HepG2 (cell line): ENCODE data around the gene EXOC6B. TPM values are rescaled to one million over a fixed set of nuclear protein-coding genes. Genes with fewer than 3 reads are reported as not detected.

Experiments
- ATAC-seq: fragments of 200-7000 bp; cut with Tn5 transposase; 3 replicates; pipeline ENCODE4 v1.9.1; 2020; ENCODE audit warnings: mild to moderate bottlenecking, moderate library complexity
- BruUV-seq: library from RNA; stranded (reverse); fragments of 400-500 nt; replicated peaks from 2 replicates; lab custom pipeline; 2021; lab: Mats Ljungman, UMichigan
- CTCF ChIA-PET: fragments of 300-600 bp; formaldehyde crosslinking; extraction: SDS; loops from one replicate; lab custom pipeline; 2021; ENCODE audit warnings: low total read pairs, inconsistent platforms, low intra/inter-chr PET ratio; lab: Yijun Ruan, JAX
- POLR2A ChIA-PET: fragments of 350-600 bp; sonication (Branson Sonifier 250); formaldehyde crosslinking; loops from one replicate; lab custom pipeline; 2020; ENCODE audit warnings: antibody characterized with exemption, inconsistent platforms; lab: Yijun Ruan, JAX
- DNase-seq: peaks from one replicate; pipeline ENCODE4 v3.0.0-alpha.2; 2015; ENCODE audit warnings: low spot score
- FAIRE-seq: peaks from 3 replicates; lab custom pipeline; 2011; peaks lifted over from hg19 to GRCh38; lab: Jason Lieb, UNC
- H2AFZ ChIP-seq: one replicate; pipeline ENCODE4 v1.6.1; 2011; ENCODE audit warnings: low read length, inconsistent platforms
- H3K27ac ChIP-seq: fragments of 300-600 bp; 3 replicates; pipeline ENCODE4 v1.8.0; 2011; ENCODE audit warnings: mixed run types, mild to moderate bottlenecking, mixed read lengths, low read length, inconsistent platforms; ENCODE audit not compliant: insufficient read depth; ENCODE audit errors: extremely low read length
- H3K27me3 ChIP-seq, 2 experiments: fragments of 200-600 bp in 1 of 2; 2 replicates in 1 of 2; 3 replicates in 1 of 2; pipeline versions ENCODE4 v1.6.0 to v1.8.0; 2011; ENCODE audit warnings: low read length in 2 of 2, mild to moderate bottlenecking in 2 of 2, moderate library complexity in 2 of 2, inconsistent platforms in 1 of 2; ENCODE audit not compliant: insufficient read depth in 2 of 2, control insufficient read depth in 1 of 2
- H3K36me3 ChIP-seq, 2 experiments: fragments of 200-600 bp in 1 of 2; replicated peaks in 1 of 2; 2 replicates in 1 of 2; 3 replicates in 1 of 2; pipeline versions ENCODE4 v1.5.1 to v1.8.0; 2011; ENCODE audit warnings: low read length in 2 of 2, inconsistent platforms in 1 of 2; ENCODE audit not compliant: insufficient read depth in 2 of 2, control insufficient read depth in 1 of 2
- H3K4me1 ChIP-seq: 2 replicates; pipeline ENCODE4 v1.5.1; 2012; ENCODE audit warnings: low read length, inconsistent platforms; ENCODE audit not compliant: insufficient read depth
- H3K4me2 ChIP-seq: 2 replicates; pipeline ENCODE4 v1.6.0; 2011; ENCODE audit warnings: low read depth, low read length, inconsistent platforms
- H3K4me3 ChIP-seq, 3 experiments: fragments of 200-600 bp in 1 of 3; sonication (generic), shearing (Covaris generic) in 1 of 3; replicated peaks in 1 of 3; 2 replicates each; pipeline ENCODE4 v1.5.1; 2011 to 2016; ENCODE audit warnings: low read length in 3 of 3, inconsistent platforms in 2 of 3, low read depth in 2 of 3, mild to moderate bottlenecking in 2 of 3, control low read depth in 1 of 3, mixed read lengths in 1 of 3; ENCODE audit not compliant: insufficient read depth in 1 of 3
- H3K79me2 ChIP-seq: one replicate; pipeline ENCODE4 v1.6.1; 2011; ENCODE audit warnings: low read length, inconsistent platforms; ENCODE audit not compliant: insufficient read depth
- H3K9ac ChIP-seq: 2 replicates; pipeline ENCODE4 v1.6.0; 2011; ENCODE audit warnings: mild to moderate bottlenecking, low read depth, low read length, inconsistent platforms; ENCODE audit not compliant: insufficient read depth
- H3K9me3 ChIP-seq: 2 replicates; pipeline ENCODE4 v1.5.1; 2012; ENCODE audit warnings: mild to moderate bottlenecking, low read length
- H4K20me1 ChIP-seq: 2 replicates; pipeline ENCODE4 v1.6.0; 2011; ENCODE audit warnings: inconsistent platforms, mild to moderate bottlenecking, low read length, moderate library complexity; ENCODE audit not compliant: insufficient read depth
- BORCS8-MEF2B ChIP-seq: sonication (generic); formaldehyde crosslinking; IDR thresholded peaks from 2 replicates; pipeline ENCODE4 v1.8.0; 2022; ENCODE audit warnings: mild to moderate bottlenecking, missing genetic modification reagents
- HNRNPH1 ChIP-seq: fragments of 200-400 bp; formaldehyde crosslinking; optimal IDR thresholded peaks from 2 replicates; pipeline ENCODE3; 2017; ENCODE audit warnings: mild to moderate bottlenecking, low read depth, low read length
- NCOR1 ChIP-seq: fragments of 200-600 bp; sonication (generic); IDR thresholded peaks from 2 replicates; pipeline ENCODE4 v1.7.0; 2017; ENCODE audit warnings: antibody characterized with exemption, low read length, borderline replicate concordance
- TEAD3 ChIP-seq: optimal IDR thresholded peaks from 2 replicates; pipeline ENCODE3; 2016; ENCODE audit warnings: borderline replicate concordance
- TSC22D2 ChIP-seq: sonication (generic); formaldehyde crosslinking; IDR thresholded peaks from 2 replicates; pipeline ENCODE4 v1.5.1; 2020; ENCODE audit warnings: missing genetic modification reagents, mild to moderate bottlenecking, borderline replicate concordance
- ZNF20 ChIP-seq: sonication (generic); formaldehyde crosslinking; IDR thresholded peaks from 2 replicates; pipeline ENCODE4 v1.4.0; 2020; ENCODE audit warnings: mild to moderate bottlenecking, moderate library complexity, missing genetic modification reagents
- ZNF205 ChIP-seq: IDR thresholded peaks from 2 replicates; pipeline ENCODE4 v1.6.1; 2018; ENCODE audit warnings: missing biosample characterization, missing genetic modification reagents
- ZNF33B ChIP-seq: sonication (generic); formaldehyde crosslinking; IDR thresholded peaks from 2 replicates; pipeline ENCODE4 v1.5.1; 2020; ENCODE audit warnings: mild to moderate bottlenecking, missing genetic modification reagents
- ZNF441 ChIP-seq: sonication (generic); formaldehyde crosslinking; IDR thresholded peaks from 2 replicates; pipeline ENCODE4 v1.7.0; 2021; ENCODE audit warnings: missing genetic modification reagents, borderline replicate concordance
- ZNF549 ChIP-seq: sonication (generic); formaldehyde crosslinking; IDR thresholded peaks from 2 replicates; pipeline ENCODE4 v1.5.0; 2020; ENCODE audit warnings: missing genetic modification reagents
- ZNF562 ChIP-seq: sonication (generic); formaldehyde crosslinking; IDR thresholded peaks from 2 replicates; pipeline ENCODE4 v1.8.0; 2022; ENCODE audit warnings: missing genetic modification reagents, borderline replicate concordance
- ZNF737 ChIP-seq: sonication (generic); formaldehyde crosslinking; IDR thresholded peaks from 2 replicates; pipeline ENCODE4 v1.5.0; 2020; ENCODE audit warnings: missing genetic modification reagents, mild to moderate bottlenecking, borderline replicate concordance
- WGBS: methylation state at CpG from one replicate; pipeline ENCODE4 v1.1.6; 2017; ENCODE audit warnings: low lambda C conversion rate; 5-methylcytosine and 5-hydroxymethylcytosine counted together
- in situ Hi-C: cut with HindIII; loops from 2 replicates; pipeline ENCODE4 v1.10.0; 2017; ENCODE audit warnings: low pct_unique_long_range_greater_than_20kb; ENCODE audit not compliant: extremely low pct_ligation_motif_present
- intact Hi-C: fragments of 100-400 bp; cut with micrococcal nuclease; formaldehyde crosslinking; loops from one replicate; pipeline ENCODE4 v1.10.0; 2022; ENCODE audit not compliant: unreplicated experiment
- polyA plus RNA-seq, 8 experiments: library from polyadenylated mRNA; depleted of rRNA in 3 of 8; stranded (reverse) in 7 of 8; unstranded in 1 of 8; fragments of >200 nt; fragmentation: Illumina TruSeq in 4 of 8; extraction: Trizol in 4 of 8; gene quantifications; 2 replicates each; pipeline versions ENCODE4 v1.2.1 to v1.2.3, GENCODE V29; 2011 to 2016; ENCODE audit warnings: low read depth in 4 of 8, missing spikeins in 1 of 8, mixed read lengths in 1 of 8; ENCODE audit not compliant: insufficient read depth in 1 of 8
- total RNA-seq, 5 experiments: library from RNA; depleted of rRNA; stranded (reverse); fragments of >200 nt; fragmentation: Illumina TruSeq; extraction: Trizol; gene quantifications; 2 replicates each; pipeline ENCODE4 v1.2.3, GENCODE V29; 2016; ENCODE audit warnings: low read depth in 1 of 5
- TF ChIP-seq, protein P1 (sequence below), 2 experiments: fragments of 450-650 bp in 1 of 2; sonication (generic) in 1 of 2; formaldehyde crosslinking; IDR thresholded peaks; 2 replicates each; pipeline versions ENCODE4 v1.5.0 to v1.8.0; 2020 to 2022; ENCODE audit warnings: mild to moderate bottlenecking in 1 of 2, missing genetic modification reagents in 1 of 2
- TF ChIP-seq, protein P2 (sequence below): sonication (generic); formaldehyde crosslinking; IDR thresholded peaks from 2 replicates; pipeline ENCODE4 v1.4.0; 2020; ENCODE audit warnings: missing genetic modification reagents
- TF ChIP-seq, protein P3 (sequence below): sonication (generic); formaldehyde crosslinking; IDR thresholded peaks from 2 replicates; pipeline ENCODE4 v1.9.0; 2021; ENCODE audit warnings: missing genetic modification reagents, borderline replicate concordance
- TF ChIP-seq, protein P4 (sequence below): sonication (generic); formaldehyde crosslinking; IDR thresholded peaks from 2 replicates; pipeline ENCODE4 v1.5.0; 2020; ENCODE audit warnings: missing genetic modification reagents, mild to moderate bottlenecking, borderline replicate concordance

The EXOC6B gene
- total and polyA plus RNA-seq, 2 of the 13 experiments (the other 11 are each of a cell fraction or from before 2014, with no cell fraction given), result 9.1 to 15.9 TPM

- TF ChIP-seq, protein P1, sequence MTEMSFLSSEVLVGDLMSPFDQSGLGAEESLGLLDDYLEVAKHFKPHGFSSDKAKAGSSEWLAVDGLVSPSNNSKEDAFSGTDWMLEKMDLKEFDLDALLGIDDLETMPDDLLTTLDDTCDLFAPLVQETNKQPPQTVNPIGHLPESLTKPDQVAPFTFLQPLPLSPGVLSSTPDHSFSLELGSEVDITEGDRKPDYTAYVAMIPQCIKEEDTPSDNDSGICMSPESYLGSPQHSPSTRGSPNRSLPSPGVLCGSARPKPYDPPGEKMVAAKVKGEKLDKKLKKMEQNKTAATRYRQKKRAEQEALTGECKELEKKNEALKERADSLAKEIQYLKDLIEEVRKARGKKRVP (CRISPR knock-in tag; IDR thresholded peaks at IDR 0.05), result no peak
- TF ChIP-seq BORCS8-MEF2B (CRISPR knock-in tag) (no peak), NCOR1 (no peak), ZNF549 (CRISPR knock-in tag) (no peak), ZNF562 (CRISPR knock-in tag) (no peak), ZNF441 (CRISPR knock-in tag) (no peak), TSC22D2 (no peak)
- TF ChIP-seq, protein P2, sequence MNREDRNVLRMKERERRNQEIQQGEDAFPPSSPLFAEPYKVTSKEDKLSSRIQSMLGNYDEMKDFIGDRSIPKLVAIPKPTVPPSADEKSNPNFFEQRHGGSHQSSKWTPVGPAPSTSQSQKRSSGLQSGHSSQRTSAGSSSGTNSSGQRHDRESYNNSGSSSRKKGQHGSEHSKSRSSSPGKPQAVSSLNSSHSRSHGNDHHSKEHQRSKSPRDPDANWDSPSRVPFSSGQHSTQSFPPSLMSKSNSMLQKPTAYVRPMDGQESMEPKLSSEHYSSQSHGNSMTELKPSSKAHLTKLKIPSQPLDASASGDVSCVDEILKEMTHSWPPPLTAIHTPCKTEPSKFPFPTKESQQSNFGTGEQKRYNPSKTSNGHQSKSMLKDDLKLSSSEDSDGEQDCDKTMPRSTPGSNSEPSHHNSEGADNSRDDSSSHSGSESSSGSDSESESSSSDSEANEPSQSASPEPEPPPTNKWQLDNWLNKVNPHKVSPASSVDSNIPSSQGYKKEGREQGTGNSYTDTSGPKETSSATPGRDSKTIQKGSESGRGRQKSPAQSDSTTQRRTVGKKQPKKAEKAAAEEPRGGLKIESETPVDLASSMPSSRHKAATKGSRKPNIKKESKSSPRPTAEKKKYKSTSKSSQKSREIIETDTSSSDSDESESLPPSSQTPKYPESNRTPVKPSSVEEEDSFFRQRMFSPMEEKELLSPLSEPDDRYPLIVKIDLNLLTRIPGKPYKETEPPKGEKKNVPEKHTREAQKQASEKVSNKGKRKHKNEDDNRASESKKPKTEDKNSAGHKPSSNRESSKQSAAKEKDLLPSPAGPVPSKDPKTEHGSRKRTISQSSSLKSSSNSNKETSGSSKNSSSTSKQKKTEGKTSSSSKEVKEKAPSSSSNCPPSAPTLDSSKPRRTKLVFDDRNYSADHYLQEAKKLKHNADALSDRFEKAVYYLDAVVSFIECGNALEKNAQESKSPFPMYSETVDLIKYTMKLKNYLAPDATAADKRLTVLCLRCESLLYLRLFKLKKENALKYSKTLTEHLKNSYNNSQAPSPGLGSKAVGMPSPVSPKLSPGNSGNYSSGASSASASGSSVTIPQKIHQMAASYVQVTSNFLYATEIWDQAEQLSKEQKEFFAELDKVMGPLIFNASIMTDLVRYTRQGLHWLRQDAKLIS (CRISPR knock-in tag), result no peak
These were observed 44.4 kb downstream of the EXOC6B start (continued) for GRCh38 chr2:72781480-72781879.

GRCh38 chr2:72780477-72780876 lies 45.4 kb downstream of the EXOC6B start:
- H3K79me2 ChIP-seq, result no peaks in the 10 kb centered on the region
- in situ Hi-C loops, result no loop called here
- ChIA-PET CTCF (no interaction called here), POLR2A (interaction anchor here (0.6 kb wide), 1 partner anchor 1445 kb away, joined by 4 read pairs; no protein-coding TSS in a partner anchor)
- H4K20me1 ChIP-seq, result no peaks in the 10 kb centered on the region
- WGBS, result 84% methylated on average over 2 of the region's 2 CpGs
- H3K36me3 ChIP-seq, result no peaks in the 10 kb centered on the region; a peak in 1 of 5 replicates
- peaks cover 28% of the 10 kb centered on the region for H3K4me1 ChIP-seq
- no peak overlapping the region for H3K4me3 ChIP-seq
- H3K4me2 ChIP-seq, result no peak overlapping the region
- ATAC-seq (no peak), DNase-seq (peak; percentile 23), FAIRE-seq (no peak)
- intact Hi-C loops, result no loop called here
- no peak overlapping the region for H2AFZ ChIP-seq
- no peaks in the 10 kb centered on the region for H3K9me3 ChIP-seq
- H3K27me3 ChIP-seq, result no peaks in the 10 kb centered on the region
- no peak overlapping the region for H3K27ac ChIP-seq
- no TSS peak for BruUV-seq
- no peak overlapping the region for H3K9ac ChIP-seq
- no peak for TF ChIP-seq HNRNPH1
- TF ChIP-seq ZNF33B (CRISPR knock-in tag), result no peak
- TF ChIP-seq ZNF737 (CRISPR knock-in tag), result no peak
- no peak for TF ChIP-seq TEAD3
- TF ChIP-seq ZNF205 (CRISPR knock-in tag), result no peak
- TF ChIP-seq, protein P3, sequence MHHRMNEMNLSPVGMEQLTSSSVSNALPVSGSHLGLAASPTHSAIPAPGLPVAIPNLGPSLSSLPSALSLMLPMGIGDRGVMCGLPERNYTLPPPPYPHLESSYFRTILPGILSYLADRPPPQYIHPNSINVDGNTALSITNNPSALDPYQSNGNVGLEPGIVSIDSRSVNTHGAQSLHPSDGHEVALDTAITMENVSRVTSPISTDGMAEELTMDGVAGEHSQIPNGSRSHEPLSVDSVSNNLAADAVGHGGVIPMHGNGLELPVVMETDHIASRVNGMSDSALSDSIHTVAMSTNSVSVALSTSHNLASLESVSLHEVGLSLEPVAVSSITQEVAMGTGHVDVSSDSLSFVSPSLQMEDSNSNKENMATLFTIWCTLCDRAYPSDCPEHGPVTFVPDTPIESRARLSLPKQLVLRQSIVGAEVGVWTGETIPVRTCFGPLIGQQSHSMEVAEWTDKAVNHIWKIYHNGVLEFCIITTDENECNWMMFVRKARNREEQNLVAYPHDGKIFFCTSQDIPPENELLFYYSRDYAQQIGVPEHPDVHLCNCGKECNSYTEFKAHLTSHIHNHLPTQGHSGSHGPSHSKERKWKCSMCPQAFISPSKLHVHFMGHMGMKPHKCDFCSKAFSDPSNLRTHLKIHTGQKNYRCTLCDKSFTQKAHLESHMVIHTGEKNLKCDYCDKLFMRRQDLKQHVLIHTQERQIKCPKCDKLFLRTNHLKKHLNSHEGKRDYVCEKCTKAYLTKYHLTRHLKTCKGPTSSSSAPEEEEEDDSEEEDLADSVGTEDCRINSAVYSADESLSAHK (CRISPR knock-in tag), result no peak
- TF ChIP-seq ZNF20 (CRISPR knock-in tag), result no peak
- TF ChIP-seq, protein P4, sequence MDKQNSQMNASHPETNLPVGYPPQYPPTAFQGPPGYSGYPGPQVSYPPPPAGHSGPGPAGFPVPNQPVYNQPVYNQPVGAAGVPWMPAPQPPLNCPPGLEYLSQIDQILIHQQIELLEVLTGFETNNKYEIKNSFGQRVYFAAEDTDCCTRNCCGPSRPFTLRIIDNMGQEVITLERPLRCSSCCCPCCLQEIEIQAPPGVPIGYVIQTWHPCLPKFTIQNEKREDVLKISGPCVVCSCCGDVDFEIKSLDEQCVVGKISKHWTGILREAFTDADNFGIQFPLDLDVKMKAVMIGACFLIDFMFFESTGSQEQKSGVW (CRISPR knock-in tag), result no peak
